HG02759 (cell line): ENCODE measurements around the gene PNMA8A.
"Not testable (repeated sequence)": the region's sequence is repeated elsewhere in the genome, so short reads cannot be mapped to it uniquely, and the experiment has no call there.

Experiments
- ATAC-seq: cut with Tn5 transposase; IDR thresholded peaks from one replicate; pipeline ENCODE4 v1.9.1; 2021; ENCODE audit warnings: mild to moderate bottlenecking, moderate library complexity; ENCODE audit not compliant: unreplicated experiment

PNMA8A gene

DNA sequence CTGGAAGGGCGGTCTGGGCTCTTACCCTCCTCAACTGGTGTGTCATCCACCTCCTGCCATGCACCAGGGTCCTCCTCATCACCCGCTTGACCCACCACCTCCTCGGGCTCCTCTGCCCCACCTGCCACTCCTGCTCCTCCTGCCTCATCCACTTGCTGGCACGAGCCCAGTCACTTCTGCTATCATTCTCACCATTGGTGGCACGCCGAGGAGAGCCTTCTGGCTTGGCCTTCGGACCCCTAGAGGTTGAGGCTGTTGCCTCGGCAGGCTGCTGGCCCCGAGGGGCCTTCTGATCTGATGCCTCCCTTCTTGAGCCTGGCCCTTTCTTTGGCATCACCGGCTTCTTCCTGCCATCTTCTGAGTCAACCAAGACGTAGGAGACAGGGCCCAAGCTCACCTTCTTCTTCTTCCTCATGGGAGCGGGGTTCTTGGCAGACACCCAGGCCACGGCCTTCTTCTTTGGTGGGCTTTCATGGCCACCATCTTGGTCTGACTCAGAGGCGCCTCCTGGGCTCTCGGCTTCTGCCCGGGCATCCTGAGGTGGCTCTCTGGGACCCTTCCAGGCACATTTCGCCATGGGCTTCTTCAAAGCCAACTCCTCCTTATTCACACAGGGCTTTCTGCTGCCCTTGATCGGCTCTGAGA lies 1.7 kb downstream of the PNMA8A start:
- no peak for ATAC-seq

DNA sequence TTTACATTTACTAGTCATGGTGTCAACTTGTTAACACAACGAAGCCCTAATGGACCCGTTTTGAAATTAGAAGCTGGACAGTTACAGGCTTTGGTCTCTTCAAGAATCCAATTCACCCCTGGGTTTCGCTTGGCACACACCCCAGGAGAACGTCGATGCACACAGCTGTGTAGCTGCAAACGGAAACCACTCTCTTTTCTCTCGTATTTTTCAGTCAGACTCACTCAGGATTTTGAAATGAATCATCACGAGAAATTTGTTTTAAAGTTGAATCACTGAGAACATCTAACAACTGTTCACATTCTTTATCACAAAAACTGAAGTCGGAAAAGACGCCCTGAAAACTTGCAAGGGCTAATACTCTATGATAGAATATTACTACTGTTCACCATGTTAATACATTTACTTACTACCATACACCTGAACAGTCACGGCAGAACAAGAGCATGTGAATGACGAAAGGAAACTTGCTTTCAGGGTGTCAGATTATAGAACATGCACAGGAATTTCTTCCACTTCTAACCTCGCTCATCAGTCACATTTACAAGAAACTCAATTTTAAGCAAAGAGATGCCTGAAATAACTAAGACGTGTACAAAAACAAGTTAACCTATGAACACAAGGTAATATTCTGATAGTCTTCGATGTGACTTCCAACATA lies 4.7 kb downstream of the PNMA8A start:
- no peak for ATAC-seq

DNA sequence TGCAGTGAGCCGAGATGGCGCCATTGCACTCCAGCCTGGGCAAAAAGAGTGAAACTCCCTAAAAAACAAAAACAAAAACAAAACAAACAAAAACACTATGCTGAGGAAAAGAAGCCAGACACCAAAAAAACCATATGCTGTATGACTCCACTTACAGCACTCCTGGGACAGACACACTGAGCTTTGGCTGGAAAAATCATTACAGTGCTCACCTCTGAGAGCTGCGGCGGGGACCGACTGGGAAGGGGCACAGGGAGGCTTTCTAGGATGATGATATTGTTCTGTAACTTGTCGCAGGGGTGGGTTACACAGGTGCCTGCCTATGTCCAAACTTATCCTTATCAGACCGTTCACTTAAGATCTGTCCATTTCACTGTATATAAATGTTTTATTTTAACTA lies 7.8 kb downstream of the PNMA8A start:
- no peak for ATAC-seq

DNA sequence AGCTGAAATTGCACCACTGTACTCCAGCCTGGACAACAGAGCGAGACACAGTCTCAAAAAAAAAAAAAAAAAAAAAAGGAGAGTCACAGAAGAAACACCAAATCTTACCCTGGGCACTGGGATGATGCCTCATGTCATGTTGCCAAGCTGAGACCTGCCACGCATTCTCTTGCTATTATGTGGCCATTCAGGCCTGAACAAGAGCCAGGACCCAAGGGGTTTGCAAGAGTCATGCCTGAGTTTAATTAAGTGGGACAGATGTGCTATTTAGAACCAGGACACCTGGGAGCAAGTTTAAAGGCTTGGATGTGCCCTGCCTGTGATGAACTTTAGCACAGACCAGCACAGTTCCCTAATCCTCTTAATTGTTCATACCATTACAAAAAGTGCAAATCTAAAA lies 9.8 kb downstream of the PNMA8A start:
- no peak for ATAC-seq

DNA sequence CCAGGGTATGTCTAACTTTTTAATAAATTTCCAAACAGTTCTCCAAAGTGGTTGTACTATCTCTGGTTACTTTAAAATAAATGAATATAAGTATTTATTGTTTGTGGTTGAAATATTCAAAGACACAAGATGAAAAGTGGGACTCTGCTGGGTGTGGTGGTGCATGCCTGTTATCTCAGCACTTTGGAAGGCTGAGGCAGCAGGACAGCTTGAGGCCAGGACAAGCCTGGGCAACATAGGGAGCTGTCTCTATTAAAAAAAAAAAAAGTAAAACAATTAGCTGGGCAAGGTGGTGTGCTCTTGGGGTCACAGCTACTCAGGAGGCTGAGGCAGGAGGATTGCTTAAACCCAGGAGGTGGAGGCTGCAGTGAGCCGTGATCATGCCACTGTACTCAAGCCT lies 10.4 kb downstream of the PNMA8A start:
- no peak for ATAC-seq

DNA sequence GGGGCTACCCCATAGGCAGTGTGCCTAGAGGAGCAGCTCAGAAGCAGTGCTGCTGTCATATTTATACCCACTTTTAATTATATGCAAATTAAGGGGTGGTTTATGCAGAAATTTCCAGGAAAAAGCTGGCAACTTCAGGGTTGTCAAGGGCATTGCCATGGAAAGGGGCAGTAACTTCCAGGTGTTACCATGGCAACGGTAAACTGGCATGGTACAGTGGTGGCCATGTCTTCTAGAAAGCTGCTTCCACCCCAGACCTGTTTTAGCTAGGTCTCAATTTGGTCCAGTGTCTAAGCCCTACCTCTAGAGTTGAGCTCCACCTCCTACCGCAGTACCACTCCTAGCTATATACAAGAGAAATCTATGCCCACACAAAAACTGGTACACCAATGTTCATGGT lies 11.3 kb downstream of the PNMA8A start:
- no peak for ATAC-seq

DNA sequence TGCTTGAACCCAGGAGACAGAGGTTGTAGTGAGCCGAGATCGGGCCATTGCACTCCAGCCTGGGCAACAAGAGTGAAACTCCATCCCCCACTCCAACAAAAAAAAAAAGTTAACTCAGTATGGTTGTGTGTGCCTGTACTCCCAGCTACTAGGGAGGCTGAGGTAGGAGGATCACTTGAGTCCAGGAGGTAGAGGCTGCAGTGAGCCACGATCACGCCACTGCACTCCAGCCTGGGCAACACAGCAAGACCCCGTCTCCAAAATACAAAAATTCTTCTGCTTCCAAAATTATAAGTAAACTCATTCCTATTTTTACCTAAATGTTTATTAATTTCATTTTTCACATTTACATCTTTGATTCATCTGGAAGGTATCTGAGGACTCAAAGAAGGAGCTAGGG lies 14.4 kb downstream of the PNMA8A start:
- ATAC-seq, result no peak

DNA sequence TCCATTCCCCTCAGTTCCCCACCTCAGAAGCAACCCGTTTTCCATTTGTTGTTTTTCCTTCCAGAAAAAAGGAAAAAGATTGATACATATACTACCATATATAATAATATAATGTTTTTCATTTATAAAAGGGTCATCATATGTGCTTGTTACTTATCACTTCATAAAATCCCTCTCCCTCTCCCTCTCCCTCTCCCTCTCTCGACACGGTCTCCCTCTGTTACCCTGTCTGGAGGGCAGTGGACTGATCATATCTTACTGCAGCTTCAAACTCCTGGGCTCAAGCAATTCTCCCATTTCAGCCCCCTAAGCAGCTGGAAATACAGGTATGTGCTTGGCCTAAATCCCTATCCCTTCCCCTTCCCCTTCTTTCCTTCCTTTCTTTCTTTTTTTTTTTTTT lies 17.1 kb downstream of the PNMA8A start:
- ATAC-seq, result no peak

DNA sequence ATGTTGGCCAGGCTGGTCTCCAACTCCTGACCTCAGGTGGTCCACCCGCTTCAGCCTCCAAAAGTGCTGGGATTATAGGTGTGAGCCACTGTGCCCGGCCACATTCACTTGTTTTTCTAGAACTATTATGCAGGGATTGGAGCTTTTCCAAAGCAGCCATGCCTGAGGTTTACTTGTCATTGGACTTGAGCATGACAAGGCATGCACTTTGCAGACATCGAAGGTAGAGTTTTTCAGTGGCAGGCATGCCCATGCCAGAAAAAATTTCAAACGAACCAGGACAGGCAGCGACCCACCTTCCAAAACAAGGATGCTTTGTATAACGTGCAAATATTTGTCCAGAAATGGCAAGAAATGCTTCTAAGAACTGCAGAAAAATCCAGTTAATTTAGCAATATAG lies 17.7 kb downstream of the PNMA8A start:
- ATAC-seq, result no peak

DNA sequence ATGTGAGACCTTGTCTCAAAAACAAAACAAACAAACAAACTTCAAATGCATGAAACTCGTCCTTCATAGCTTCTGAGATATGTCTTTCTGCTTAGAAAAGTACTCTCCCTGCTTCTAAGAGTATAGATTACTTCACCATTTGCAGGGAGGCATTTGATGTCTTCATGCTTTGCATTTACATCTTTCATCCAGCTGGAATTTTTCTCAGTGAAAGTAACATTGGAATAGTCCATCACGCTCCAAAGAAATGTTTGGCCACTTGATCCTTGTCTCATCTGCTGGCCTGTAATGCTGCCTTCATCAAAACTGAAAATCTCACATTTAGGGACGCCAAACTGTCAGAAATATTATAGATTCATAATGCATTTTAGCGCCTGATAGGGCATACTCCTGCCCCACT lies 19.2 kb downstream of the PNMA8A start:
- no peak for ATAC-seq

DNA sequence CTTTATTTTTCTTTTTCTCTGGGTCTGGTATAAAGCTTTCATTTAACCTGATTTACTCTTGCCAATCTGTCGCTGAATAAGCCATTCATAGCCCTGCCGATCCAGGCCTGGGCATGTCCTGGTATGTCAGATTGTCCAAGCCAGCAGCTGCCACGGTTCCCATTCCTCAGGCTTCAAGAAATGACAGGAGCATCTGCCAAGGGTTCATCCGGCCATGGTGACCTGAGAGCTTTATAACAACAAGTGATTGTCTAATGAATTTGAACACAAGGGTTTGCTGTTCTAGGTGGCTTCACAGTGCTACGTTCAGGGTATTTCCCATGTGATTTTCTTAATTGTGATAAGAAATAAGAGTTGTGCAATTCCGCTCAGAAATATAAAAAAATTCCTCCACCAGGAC lies 20.0 kb downstream of the PNMA8A start:
- ATAC-seq, result no peak

DNA sequence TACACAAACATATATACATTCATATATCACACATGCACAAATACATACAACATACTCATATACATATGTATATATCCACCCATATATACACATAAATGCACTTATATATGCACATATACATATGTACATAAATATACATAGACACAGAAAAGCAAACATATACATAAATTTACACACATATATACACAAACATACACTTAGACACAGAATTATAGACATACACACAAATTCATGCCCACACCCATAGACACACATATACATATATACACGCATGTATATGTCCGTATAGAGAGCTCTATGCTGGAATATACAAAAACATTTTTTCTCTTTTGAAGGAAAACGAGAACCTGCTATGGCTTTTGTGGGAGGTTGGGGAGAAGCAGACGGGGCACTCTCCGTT lies 20.6 kb downstream of the PNMA8A start:
- no peak for ATAC-seq

DNA sequence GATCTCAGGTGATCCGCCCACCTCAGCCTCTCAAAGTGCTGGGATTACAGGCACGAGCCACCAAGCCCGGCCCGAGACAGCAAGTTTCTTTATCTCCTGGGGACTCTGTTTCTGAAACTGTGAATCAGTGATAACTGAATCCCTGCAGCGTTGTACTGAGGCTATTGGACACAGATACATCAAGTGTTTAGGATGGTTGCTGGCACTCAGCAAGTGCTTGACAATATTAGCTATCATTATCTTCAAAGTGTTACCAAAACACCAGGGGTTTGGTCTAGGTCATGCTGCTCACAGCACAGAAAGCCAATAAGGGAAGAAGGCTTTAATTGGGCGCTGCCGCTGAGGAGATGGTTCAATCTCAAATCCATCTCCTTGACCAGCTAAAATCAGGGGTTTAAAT lies 22.1 kb downstream of the PNMA8A start:
- no peak for ATAC-seq

DNA sequence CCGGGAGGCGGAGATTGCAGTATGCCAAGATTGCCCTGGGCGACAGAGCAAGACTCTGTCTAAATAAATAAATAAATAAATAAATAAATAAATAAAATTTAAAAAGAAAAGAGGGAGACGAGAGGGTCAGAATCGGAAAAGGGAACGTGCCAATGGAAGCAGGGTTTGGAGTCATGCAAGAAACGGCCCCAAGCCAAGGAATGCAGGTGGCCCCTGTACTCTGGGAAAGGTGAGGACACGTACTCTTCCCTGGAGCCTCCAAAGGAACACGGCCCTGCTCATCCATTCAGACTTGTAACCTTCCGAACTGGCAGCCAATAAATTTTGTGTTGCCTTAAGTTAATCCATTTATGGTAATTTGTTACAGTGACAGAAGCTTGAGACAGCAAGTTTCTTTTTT lies 22.8 kb downstream of the PNMA8A start:
- ATAC-seq, result no peak

DNA sequence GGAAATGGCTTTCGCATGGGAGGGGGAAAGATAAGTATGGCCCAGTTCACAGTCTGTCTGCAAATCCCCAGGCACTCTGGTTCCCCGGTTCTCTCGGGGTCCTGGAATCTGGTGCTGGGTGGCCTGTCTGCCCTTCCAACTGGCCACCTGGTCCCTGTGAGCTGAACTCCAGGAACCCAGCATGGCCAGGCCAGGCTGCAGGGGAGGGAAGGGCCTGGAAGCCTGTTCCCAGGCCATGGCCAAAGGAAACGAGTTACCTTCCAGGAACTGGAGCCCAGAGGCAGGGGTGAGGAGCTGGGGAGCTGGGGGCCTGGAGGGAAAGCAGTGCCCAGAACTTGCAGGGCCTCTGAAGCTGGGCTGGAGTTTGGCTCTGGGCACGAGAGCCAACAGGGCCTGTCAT lies 23.5 kb downstream of the PNMA8A start:
- ATAC-seq, result no peak

DNA sequence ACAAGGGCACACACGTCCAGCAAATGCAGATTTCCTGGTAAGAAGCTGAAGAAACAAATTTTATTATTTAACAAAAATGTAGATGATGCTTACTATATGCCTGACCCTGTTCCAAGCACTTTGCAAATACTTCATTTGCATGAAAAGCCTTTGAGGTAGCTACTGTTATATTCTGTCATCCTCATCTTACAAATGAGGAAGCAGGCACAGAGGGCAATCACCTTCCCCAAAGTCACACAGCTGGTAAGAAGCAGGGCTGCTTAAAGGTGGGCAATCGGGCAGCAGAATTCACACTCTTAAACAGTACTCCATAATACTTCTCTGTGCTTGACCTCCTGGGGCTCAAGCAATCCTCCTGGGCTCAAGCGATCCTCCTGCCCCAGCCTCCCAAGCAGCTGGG lies 24.4 kb downstream of the PNMA8A start:
- ATAC-seq, result no peak

DNA sequence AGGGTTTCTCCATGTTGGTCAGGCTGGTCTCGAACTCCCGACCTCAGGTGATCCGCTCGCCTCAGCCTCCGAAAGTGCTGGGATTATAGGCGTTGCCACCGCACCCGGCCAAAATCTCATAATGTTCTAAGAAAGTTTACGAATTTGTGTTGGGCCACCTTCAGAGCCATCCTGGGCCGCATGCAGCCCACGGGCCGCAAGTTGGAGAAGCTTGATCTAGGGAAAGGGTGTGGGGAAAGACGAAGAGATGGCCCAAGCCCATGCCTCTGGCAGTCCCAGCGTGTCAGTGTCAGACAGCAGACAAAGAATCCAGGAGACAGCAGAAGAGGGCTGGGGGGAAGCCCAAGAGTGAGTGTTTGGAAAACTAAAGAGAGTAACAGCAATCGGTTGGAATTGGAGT lies 25.3 kb downstream of the PNMA8A start:
- no peak for ATAC-seq

DNA sequence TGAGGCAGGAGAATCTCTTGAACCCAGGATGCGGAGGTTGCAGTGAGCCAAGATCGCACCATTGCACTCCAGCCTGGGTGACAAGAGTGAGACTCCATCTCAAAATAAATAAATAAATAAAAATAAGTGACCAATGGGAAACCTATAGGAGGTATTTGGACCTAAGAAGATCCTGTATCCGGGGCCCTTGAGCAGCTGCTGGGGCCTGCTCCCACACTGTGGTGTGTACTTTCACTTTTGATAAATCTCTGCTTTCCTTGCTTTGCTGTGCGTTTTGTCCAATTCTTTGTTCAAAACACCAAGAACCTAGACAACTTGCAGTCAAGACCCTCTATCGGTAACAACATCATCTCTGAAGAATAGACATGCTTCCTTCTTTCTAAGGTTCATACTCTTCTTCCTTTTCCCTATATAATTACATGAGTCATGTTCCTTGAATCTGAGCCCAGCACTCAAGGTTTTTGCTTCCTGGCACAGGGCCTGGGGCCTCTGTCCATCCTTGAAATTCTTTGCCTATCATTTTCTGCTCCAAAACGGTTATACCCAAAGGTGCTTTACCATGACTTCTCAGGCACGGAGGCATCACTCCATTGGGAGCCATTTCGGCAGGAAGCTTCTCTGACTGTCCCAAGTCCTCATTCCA lies 28.4 kb downstream of the PNMA8A start:
- no peak for ATAC-seq

DNA sequence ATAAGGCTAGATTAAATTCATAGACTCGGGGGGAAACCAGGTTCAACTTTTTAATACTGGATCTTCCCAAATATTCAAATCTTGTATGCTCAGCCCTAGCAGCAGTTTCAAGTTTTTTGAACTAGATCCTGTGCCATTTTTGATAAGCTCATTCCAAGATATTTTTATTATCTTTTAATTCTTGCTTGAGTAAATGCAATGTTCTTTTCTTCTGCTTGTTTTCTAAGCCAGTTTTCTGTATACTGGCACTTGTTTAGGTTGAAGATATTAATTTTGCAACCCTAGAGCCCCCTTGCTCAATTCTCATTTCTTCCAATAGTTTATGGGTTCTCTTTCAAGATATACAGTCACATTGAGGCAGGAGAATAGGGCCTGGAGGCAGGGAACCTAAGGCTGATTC lies 29.5 kb downstream of the PNMA8A start:
- no peak for ATAC-seq

DNA sequence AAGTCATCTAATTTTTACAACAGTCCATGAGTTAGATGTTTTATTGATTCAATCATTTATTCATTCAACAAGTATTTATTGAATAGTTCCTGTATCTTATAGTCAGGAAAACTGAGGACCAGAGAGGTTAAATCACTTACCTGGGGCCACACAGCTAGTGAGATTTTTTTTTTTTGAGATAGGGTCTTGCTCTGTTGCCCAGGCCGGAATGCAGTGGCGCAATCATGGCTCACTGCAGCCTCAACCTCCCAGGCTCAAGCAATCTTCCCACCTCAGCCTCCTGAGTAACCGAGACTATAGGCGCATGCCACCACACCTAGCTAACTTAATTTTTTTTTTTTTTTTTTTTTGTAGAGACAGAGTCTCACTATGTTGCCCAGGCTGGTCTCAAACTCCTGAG lies 35.7 kb downstream of the PNMA8A start:
- not testable (repeated sequence) for ATAC-seq

DNA sequence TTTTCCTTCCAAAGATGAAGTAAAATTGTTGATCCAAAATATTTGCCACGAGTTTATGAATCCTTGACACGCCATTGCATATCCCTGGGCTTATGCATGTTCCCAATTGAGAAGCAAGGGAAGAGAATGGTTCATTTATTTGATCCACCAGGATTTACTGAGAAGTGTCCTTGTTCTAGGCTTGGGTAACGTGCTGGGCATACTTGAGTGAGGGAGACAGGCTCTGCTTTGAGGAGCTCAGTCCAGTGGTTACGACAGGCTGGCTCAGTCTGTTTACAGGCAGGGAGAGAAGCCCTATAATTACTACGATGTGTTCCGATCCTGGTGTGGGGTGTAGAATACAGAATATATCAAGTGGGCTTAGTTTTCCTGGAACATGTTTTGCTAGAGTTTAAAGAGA lies 36.4 kb downstream of the PNMA8A start:
- ATAC-seq, result no peak

DNA sequence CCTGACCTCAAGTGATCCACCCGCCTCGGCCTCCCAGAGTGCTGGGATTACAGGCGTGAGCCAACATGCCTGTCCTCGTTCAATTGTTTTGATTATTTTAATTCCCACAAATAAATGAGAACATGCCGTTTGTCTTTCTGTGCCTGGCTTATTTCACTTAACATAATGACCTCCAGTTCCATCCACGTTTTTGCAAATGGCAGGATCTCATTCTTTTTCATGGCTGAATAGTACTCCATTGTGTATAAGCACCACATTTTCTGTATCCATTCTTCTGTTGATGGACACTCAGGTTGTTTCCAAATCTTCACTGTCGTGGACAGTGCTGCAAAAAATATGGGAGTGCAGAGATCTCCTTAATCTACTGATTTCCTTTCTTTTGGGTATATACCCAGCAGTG lies 37.9 kb downstream of the PNMA8A start:
- not testable (repeated sequence) for ATAC-seq

DNA sequence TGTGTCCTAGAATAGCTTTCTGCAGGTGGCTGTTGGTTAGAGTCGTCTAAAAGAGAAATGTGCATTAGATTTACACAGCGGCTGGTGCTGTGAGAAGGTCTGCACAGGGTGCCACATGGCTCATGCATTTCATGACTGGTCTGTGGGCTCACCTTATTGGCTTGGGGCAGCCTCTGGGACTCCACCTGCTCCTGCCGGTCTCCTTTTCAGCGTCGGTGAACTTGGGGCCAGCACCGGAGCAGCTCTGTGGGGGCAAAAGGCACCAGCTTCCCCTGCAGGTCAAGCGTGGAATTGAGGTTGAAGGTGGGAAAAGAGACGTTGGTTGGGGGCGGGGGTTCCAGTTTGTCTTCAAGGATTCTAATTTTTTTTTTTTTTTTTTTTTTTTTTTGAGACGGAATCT lies 39.5 kb downstream of the PNMA8A start:
- ATAC-seq, result no peak
